HUDEP-2 (cell line): ENCODE data around the gene IL6ST.
"Not testable (repeated sequence)": the region's sequence is repeated elsewhere in the genome, so short reads cannot be mapped to it uniquely, and the experiment has no call there.

Source experiments
- DNase-seq, 76 experiments: peaks; one replicate each; lab custom pipeline; 2025; ENCODE audit not compliant: unreplicated experiment in 76 of 76; lab: John Stamatoyannopoulos, UW

Gene IL6ST

GRCh38 chr5:56006094-56006493, 11.3 kb upstream of the IL6ST start:
- no peak for DNase-seq

GRCh38 chr5:56004874-56005273, 10.1 kb upstream of the IL6ST start:
- no peak for DNase-seq

DNA sequence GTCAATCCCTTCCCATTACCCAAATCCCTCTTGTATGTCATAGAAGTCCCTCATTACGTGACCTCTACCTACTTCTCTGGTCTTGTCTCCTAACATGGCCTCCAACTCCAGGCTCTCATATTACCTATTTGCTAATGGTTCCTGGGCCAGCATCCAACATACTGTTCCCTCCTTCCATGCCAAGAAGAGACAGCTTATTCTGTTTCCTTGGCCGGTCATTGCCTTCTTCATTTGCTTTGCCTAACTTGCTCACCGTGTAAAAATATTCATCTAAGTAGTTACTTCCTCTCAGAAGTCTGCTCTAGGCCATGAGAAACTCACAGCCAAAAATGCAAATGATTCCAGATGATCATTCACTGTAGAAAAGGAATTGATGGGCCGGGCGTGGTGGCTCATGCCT, 8.9 kb upstream of the IL6ST start:
- no peak for DNase-seq

- no peak for DNase-seq
Observed at GRCh38 chr5:56003179-56003578, 8.4 kb upstream of the IL6ST start.

GRCh38 chr5:56002303-56002702, 7.5 kb upstream of the IL6ST start:
- DNase-seq = no peak

DNA sequence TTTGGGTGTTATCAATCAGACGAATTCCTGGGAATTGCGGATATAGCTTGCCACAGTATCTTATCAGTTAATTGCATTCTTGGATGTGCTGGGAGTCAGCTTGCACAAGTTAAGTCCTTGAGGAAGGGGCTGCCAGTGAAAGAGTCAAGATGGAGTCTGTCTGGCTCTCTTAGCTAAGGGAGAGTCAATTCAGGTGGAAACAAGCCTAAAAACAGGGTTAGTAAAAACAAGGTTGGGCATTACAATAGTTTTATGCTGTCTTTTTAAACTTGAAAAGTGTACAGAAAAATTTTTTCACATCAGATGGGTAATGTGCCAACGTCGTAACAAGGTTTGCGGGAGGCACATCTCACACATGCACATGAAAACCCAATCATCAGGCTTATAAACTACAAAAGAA, 5.5 kb upstream of the IL6ST start:
- DNase-seq = not testable (repeated sequence)

DNA sequence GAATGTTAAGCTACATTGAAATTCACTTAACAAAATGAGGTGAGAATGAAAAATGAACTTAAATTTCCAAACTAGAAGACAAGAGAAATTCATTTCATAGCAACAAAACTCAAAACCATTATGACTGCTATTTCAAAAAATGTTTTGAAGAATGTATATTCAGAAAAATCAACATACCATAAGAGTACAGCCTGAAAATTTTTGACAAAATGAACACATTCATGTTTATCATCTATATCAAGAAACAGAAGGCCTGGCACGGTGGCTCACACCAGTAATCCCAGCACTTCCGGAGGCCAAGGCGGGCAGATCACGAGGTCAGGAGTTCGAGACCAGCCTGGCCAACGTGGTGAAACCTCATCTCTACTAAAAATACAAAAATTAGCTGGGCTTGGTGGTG, 4.2 kb upstream of the IL6ST start:
- no peak for DNase-seq

GRCh38 chr5:55997742-55998351, 3.1 kb upstream of the IL6ST start:
- DNase-seq = peak in 28 of 76 experiments; percentile 5 to 75 (median 20)

- peak; percentile 15 to 96 (median 89) for DNase-seq
Observed at GRCh38 chr5:55994998-55995914, 493 bp upstream of the IL6ST start.

GRCh38 chr5:55993731-55994494, 850 bp downstream of the IL6ST start:
- DNase-seq = no peak

DNA sequence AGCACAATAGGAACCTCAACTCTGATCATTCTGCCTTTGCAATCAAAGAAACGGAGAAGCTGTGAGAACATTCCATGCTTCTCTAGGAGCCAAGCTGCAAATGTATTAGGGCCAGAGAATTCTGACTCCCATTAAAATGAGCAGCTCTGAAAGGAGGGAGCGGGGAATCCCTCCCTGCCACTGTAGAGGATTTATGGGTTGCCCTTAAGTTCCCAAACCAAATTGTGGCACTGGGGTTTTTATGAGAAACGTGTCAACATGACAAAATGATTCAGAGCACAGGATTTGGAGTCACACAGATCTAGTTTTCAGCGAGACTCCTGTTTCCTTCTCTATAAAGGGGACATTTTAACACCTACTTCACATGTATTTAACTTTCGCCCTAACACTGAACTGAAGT, 1.8 kb downstream of the IL6ST start:
- no peak for DNase-seq

DNA sequence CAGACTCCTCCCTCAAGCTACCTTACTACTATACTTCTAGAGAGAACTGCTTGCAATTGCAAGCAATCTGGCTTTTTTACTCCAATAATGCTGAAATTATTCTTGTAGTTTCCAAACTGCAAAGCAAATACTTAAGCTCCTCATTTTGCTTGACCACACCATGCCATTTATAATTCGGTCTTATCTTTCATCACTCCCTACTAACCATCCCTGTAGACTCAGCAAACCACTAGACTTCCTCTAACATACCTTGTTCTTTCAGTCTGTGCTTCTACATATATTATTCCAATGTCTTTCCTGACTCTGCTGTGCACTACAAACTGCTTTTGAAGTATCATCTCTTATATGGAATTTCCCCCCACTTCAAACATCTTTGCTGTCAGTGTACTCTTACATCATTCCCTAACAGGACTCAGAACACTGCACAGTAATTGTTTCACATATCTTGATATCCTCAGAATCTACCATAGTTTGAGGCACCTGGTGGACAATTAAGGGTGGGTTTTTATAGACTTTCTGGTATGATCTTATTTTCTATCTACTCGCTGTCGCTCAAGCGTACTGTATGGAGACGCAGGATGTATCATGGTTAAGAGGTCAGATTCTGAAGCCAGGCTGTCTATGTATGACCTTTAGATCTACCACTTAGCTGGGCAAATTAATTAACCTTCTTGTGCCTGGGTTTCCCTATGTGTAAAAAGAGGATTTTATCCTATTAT, 2.8 kb downstream of the IL6ST start:
- DNase-seq = no peak

DNA sequence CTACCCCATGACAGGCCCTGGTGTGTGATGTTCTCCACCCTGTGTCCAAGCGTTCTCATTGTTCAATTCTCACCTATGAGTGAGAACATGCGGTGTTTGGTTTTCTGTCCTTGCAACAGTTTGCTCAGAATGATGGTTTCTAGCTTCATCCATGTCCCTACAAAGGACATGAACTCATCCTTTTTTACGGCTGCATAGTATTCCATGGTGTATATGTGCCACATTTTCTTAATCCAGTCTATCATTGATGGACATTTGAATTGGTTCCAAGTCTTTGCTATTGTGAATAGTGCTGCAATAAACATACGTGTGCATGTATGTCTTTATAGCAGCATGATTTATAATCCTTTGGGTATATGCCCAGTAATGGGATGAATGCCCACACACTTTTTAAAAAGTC, 3.9 kb downstream of the IL6ST start:
- not testable (repeated sequence) for DNase-seq

DNA sequence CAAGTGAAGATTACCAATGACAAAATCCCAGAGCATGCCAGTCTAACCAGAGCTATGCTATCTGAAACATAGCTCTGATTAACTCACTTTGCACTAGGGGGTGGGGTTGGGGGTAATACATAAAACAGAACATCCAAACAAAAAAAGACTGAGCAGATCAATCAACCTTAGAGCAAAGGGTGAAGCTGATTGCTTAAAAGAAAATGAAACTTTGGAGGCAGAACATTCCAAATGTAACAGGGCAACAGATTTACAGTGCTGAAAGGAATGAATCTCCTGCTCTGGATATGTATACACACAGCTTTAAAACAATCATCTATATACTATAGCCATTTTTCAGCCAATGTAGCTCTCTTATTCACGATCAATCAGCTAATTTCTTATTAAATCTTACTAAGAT, 4.9 kb downstream of the IL6ST start:
- no peak for DNase-seq

- DNase-seq = no peak
Observed at GRCh38 chr5:55988979-55989638, 5.7 kb downstream of the IL6ST start.

- not testable (repeated sequence) for DNase-seq
Observed at GRCh38 chr5:55988428-55988827, 6.3 kb downstream of the IL6ST start.

DNA sequence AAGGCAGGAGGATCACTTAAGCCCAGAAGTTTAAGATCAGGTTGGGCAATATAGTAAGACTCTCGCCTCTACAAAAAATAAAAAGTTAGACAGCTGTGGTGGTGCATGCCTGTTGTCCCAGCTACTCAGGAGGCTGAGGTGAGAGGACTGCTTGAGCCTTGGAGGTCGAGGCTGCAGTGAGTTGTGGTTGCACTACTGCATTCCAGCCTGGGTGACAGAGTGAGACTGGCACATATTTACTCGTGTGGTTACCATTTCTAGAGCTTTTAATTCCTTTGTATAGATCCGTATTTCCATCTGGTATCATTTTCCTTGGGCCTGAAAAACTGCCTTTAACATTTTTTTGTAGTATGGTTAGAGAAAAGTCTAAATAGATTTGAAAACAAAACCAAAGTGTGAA, 7.8 kb downstream of the IL6ST start:
- no peak for DNase-seq

GRCh38 chr5:55985181-55985580, 9.6 kb downstream of the IL6ST start:
- no peak for DNase-seq

DNA sequence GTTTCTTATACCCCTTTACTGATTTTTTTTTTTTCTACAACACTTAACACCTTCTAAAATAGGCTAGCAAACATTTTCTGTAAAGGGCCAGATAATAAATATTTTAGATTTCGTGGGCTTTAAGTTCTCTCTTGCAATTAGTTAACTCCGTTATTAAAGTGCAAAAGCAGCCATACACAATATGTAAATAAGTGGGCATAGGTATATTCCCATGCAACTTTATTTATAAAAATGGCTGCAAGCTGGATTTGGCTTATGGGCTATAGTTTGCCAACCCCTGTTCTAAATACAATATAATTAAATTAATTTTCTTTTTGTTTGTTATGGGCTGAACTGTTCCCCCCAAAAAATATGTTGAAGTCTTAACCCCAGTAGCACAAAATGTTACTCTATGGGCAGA, 10.8 kb downstream of the IL6ST start:
- DNase-seq = no peak

- DNase-seq = no peak
Observed at GRCh38 chr5:55982957-55983381, 11.8 kb downstream of the IL6ST start.
